ENCODE results near the gene OR2AG2.

- TF ChIP-seq CTCF (IDR thresholded peaks at IDR 0.05) (no peak), POLR2A (IDR thresholded peaks at IDR 0.05; ENCODE audit: low read depth) (no peak)
These were observed 50.4 kb downstream of the OR2AG2 start for GRCh38 chr11:6721343-6721742.

All from esophagus muscularis mucosa (tissue), 3 donors.